Stimulated activated CD8-positive, alpha-beta memory T cell treated with anti-CD3 and anti-CD28 coated beads, Interleukin-12 subunit alpha, Interleukin-12 subunit beta, amount 100 ng/mL, for 1 hour (primary cell): ENCODE results near the gene RYK.

Source experiments
- DNase-seq: peaks from one replicate; pipeline ENCODE4 v3.0.0-alpha.2; 2020; ENCODE audit warnings: low read depth

The RYK gene

GRCh38 chr3:134148534-134148933 is 102.1 kb downstream of the RYK start:
- no peak for DNase-seq

GRCh38 chr3:134147411-134147810 is 103.2 kb downstream of the RYK start:
- DNase-seq: no peak

GRCh38 chr3:134146666-134147065 is 104.0 kb downstream of the RYK start:
- no peak for DNase-seq

GRCh38 chr3:134145183-134145582 is 105.5 kb downstream of the RYK start:
- DNase-seq: no peak

DNA sequence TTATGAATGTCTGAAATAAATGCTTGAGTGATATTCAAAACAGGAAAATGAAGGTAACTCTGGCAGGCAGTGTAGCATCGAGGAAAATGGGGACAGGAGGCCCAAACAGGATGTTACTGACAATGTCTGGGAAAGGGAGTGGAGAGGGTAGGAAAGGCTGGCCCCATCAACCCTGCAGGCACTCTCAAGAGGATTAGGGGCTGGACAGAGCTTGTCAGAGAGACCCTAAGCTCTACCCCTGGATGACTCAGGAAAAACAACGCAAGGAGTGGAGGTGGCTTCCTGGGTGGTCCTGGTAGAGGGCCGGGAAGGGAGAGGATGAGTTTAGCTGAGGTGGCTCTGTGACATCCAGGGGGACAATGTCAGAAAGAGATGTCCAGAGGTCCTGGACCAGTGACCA is 106.0 kb downstream of the RYK start:
- DNase-seq: no peak

DNA sequence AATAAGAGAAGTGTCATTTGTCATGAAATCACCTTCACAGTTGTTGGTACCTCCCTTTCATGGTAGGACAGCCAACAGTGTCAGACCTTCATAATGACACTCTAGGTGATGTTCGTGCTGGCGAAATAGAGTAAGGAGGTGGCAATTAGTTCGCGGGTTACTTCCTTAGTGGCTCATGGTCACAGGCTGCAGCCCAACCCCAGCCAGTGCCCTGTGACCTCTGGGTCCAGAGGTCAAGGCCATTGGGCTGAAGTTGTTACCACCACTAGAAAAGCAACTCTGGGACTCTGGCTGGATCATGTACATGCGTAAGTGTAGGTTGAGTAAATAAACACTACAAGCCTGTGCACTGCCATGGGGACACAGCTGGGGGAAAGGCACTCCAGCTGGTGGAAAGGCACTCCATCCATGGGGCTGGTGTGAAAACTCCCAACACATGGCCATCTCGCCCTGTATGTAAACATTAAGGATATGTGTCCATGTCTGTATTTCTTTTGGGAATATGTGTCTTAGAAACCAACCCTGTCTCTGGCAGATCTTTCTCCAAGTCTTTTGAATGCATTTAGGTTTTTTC is 106.7 kb downstream of the RYK start:
- no peak for DNase-seq

- no peak for DNase-seq
Observed at GRCh38 chr3:134136604-134137003, 114.1 kb downstream of the RYK start.

GRCh38 chr3:134134698-134135415 is 115.8 kb downstream of the RYK start:
- DNase-seq: no peak

DNA sequence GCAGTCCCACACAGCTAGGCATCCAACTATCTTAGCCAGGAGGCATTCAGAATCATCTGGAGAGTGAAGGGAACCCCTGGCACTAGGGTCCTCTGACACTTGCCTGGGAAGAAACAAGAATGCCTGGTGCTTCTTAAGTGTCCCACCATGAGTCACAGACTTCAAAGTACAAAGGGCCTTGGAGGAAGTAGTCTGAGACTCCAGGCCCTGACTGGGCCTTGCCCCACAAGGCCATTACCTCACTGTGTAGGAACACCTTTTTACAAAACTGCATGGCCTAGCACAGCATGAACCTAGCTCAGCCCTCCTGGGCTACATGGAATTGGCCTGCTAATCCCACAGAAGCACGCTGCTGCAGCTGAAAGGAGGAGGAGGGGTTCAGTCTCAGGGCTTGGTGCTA is 116.4 kb downstream of the RYK start:
- no peak for DNase-seq

DNA sequence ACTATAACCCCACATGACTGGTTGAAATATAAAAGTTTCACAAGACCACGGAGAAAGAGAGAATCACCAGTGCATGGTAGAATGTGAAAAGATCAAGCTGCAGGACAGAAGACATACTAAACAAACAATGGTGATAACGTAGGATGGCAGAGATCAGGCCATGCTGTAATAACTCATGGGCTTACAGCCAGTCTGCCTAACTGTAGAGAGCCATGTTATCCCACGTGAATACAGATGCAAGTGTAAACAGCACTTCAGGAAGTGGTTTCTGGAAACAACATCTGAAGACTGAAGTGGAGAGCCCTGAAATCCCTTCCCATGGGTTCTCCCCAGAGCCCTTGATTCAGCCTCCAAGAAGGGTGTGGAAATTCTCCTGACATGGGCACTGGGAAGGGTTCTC is 117.7 kb downstream of the RYK start:
- no peak for DNase-seq

GRCh38 chr3:134126153-134126552 is 124.5 kb downstream of the RYK start:
- no peak for DNase-seq

GRCh38 chr3:134114726-134115125 is 135.9 kb downstream of the RYK start:
- no peak for DNase-seq

DNA sequence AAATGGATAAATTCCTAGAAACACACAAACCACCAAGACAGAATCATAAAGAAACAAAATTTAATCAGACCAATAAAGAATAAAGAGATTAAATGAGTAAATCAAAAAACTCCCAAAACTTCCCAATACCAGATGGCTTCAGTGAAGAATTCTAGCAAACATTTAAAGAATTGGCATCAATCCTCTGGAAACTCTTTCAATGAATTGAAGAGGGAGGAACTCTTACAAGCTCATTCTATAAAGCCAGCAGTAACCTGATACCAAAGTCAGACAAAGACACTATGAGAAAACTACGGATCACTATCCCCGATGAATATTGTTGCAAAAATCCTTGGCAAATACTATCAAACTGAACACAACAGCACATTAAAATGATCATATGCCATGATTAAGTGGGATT is 139.0 kb downstream of the RYK start:
- no peak for DNase-seq

DNA sequence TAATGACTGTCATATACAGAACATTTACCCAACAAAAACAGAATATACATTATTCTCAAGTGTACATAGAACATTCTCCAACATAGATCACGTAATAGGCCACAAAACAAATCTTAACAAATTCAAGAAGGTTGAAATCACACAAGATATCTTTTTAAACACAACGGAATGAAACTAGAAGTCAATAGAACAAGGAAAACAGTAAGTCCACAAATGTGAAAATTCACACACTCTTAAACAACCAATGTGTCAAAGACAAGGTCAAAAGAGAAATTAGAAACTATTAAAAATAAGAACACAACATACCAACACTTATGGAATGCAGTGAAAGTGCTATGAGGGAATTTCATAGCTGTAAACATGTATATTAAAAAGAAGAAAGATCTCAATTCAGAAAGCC is 139.7 kb downstream of the RYK start:
- no peak for DNase-seq
